Naive thymus-derived CD4-positive, alpha-beta T cell (primary cell): ENCODE results near the gene PSMB3. TPM values are rescaled to one million over a fixed set of nuclear protein-coding genes. Genes with fewer than 3 reads are reported as not detected.
A peak's percentile ranks its signal among the peaks of the same experiment; 100 is the strongest.

Experiments used
- ATAC-seq: fragments of 150-1000 bp; cut with Tn5 transposase; 2 replicates; pipeline ENCODE4 v1.10.0; 2021; ENCODE audit warnings: mild to moderate bottlenecking, moderate library complexity
- CTCF ChIA-PET: fragments of 350-600 bp; sonication (Branson Sonifier 250); formaldehyde crosslinking; loops from one replicate; lab custom pipeline; 2021; ENCODE audit warnings: antibody characterized with exemption; lab: Charles Lee
- POLR2A ChIA-PET: fragments of 350-600 bp; sonication (Branson Sonifier 250); formaldehyde crosslinking; loops from one replicate; lab custom pipeline; 2021; ENCODE audit warnings: antibody characterized with exemption, inconsistent platforms; lab: Charles Lee
- DNase-seq, 9 donors: peaks; one replicate each; pipeline versions ENCODE4 v3.0.0 to v3.0.0-alpha.2; 2020 to 2022; ENCODE audit warnings: mixed read lengths in 1 of 9
- H3K27ac ChIP-seq: one replicate; pipeline ENCODE4 v1.7.0; 2013; ENCODE audit warnings: mild to moderate bottlenecking, low read depth, low read length, moderate library complexity
- H3K27me3 ChIP-seq, 2 donors: one replicate each; pipeline ENCODE4 v1.7.0; 2013; ENCODE audit warnings: low read length in 2 of 2, mild to moderate bottlenecking in 2 of 2, moderate library complexity in 2 of 2; ENCODE audit not compliant: control insufficient read depth in 2 of 2, insufficient read depth in 2 of 2
- H3K36me3 ChIP-seq, 3 experiments: 1 replicate in 2 of 3; 2 replicates in 1 of 3; pipeline ENCODE4 v1.7.0; 2013; ENCODE audit warnings: low read length in 3 of 3, mild to moderate bottlenecking in 3 of 3, moderate library complexity in 1 of 3; ENCODE audit not compliant: insufficient read depth in 3 of 3, control insufficient read depth in 2 of 3
- H3K4me1 ChIP-seq, 2 donors: one replicate each; pipeline ENCODE4 v1.7.0; 2013; ENCODE audit warnings: low read length in 2 of 2, mild to moderate bottlenecking in 2 of 2, moderate library complexity in 1 of 2; ENCODE audit not compliant: control insufficient read depth in 2 of 2, insufficient read depth in 2 of 2
- H3K4me3 ChIP-seq: 2 replicates; pipeline ENCODE4 v1.7.0; 2013; ENCODE audit warnings: mild to moderate bottlenecking, low read length
- H3K9me3 ChIP-seq, 3 experiments: 1 replicate in 2 of 3; 2 replicates in 1 of 3; pipeline ENCODE4 v1.7.0; 2013; ENCODE audit warnings: low read length in 3 of 3; ENCODE audit not compliant: control insufficient read depth in 2 of 3
- H3K27ac Mint-ChIP-seq, 9 donors: one replicate each; pipeline ENCODE4 v1.8.0; 2020 to 2022; ENCODE audit warnings: mixed read lengths in 9 of 9, mild to moderate bottlenecking in 8 of 9, moderate library complexity in 5 of 9, inconsistent platforms in 2 of 9
- H3K27me3 Mint-ChIP-seq, 5 donors: one replicate each; pipeline ENCODE4 v1.8.0; 2021 to 2022; ENCODE audit warnings: mixed read lengths in 5 of 5, mild to moderate bottlenecking in 1 of 5
- H3K36me3 Mint-ChIP-seq, 5 donors: one replicate each; pipeline ENCODE4 v1.8.0; 2020 to 2022; ENCODE audit warnings: mixed read lengths in 5 of 5, mild to moderate bottlenecking in 3 of 5, inconsistent platforms in 1 of 5
- H3K4me1 Mint-ChIP-seq, 7 donors: one replicate each; pipeline ENCODE4 v1.8.0; 2020 to 2022; ENCODE audit warnings: mixed read lengths in 7 of 7, mild to moderate bottlenecking in 3 of 7, inconsistent platforms in 1 of 7
- H3K4me3 Mint-ChIP-seq, 10 donors: one replicate each; pipeline ENCODE4 v1.8.0; 2020 to 2022; ENCODE audit warnings: mild to moderate bottlenecking in 10 of 10, mixed read lengths in 10 of 10, moderate library complexity in 6 of 10, inconsistent platforms in 2 of 10
- H3K9me3 Mint-ChIP-seq, 11 donors: one replicate each; pipeline ENCODE4 v1.8.0; 2020 to 2022; ENCODE audit warnings: mixed read lengths in 11 of 11, mild to moderate bottlenecking in 4 of 11, inconsistent platforms in 1 of 11, moderate library complexity in 1 of 11
- intact Hi-C, 2 donors: fragments of 100-400 bp; cut with micrococcal nuclease; formaldehyde crosslinking; loops; one replicate each; pipeline ENCODE4 v1.15.1; 2023
- polyA plus RNA-seq, 2 donors: library from polyadenylated mRNA; unstranded; fragments of 300-500 nt; fragmentation: Illumina TruSeq; gene quantifications; one replicate each; pipeline ENCODE4 v1.2.3, GENCODE V29; 2021
- total RNA-seq, 6 experiments: library from RNA in 5 of 6; stranded (reverse) in 5 of 6; gene quantifications; 1 replicate in 5 of 6; 2 replicates in 1 of 6; pipeline ENCODE4 v1.2.3 and lab custom pipeline; 2021 to 2026

The PSMB3 gene
- total and polyA plus RNA-seq, 7 experiments from 2014 or later: 60.8 to 410 (median 102) TPM

DNA sequence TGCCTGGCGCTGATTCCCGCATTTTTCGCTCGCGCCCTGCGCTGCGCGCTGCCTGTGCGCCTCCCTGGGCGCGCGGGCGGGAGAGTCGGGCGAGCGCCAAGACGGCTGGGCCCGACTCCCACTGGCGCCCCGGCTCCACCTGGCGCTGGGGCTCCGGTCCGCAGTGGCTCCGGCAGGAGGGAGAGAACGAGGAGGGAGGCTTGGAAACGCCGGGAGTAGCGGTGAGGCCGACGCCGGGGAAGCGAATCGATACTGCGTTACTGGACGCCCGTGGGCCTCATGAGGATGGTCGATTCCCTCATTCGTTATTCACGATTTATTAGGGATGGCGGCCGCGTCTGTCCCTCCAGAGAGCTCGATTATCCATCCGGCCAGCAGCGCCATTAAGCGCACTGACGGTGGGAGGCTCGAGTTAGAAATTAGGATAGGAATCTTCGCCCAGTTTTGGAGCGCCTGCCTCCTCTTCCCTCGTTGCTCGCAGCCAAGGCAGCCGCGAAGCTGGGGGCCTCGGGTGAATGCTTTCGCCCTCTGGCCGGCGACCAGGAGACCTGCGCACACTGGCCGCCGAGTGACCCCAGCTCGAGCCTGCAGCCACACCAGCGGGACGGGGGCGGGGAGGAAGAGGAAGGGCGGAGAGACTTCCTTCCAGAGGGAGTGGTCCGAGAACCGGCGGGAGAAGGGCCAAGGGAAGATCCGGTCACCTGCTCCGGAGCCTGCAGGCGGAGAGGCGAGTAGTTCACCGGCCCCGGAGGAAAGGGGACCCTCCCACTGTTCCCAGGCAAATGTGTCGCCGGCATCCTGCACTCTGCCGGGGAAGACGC, 3.1 kb upstream of the PSMB3 start:
- Mint-ChIP-seq H3K36me3 (peaks cover 3 to 12% (median 7%) of the 10 kb centered on the region in 5 donors), H3K9me3 (peaks cover 0 to 12% (median 0%) of the 10 kb centered on the region in 11 donors), H3K4me3 (peak overlapping the region; percentile 69 to 100 (median 98)), H3K27ac (peak overlapping the region in 1 of 9 donors; percentile 12), H3K27me3 (peaks cover 28 to 47% (median 32%) of the 10 kb centered on the region in 5 donors), H3K4me1 (peaks cover 30 to 60% (median 49%) of the 10 kb centered on the region in 7 donors)
- Histone ChIP-seq H3K9me3 (no peaks in the 10 kb centered on the region), H3K36me3 (peaks cover 0 to 5% (median under 1%) of the 10 kb centered on the region in 3 experiments), H3K27ac (no peak overlapping the region), H3K27me3 (peaks cover 9 to 16% of the 10 kb centered on the region in 2 donors), H3K4me1 (peaks cover 31 to 55% of the 10 kb centered on the region in 2 donors), H3K4me3 (peak overlapping the region; percentile 13)
- CTCF ChIA-PET: interaction anchor here (0.6 kb wide), 2 partner anchors 13 to 75 kb away, joined by 3 read pairs; partner anchors contain the start of gene EPOP
- POLR2A ChIA-PET: no interaction called here
- intact Hi-C loops: loop anchor here in 1 of 2 donors (2.0 to 10.0 kb wide), 2 partner anchors 403 to 485 kb away; no protein-coding TSS in a partner anchor
- DNase-seq: peak in 1 of 9 donors; percentile 44
- no peak for ATAC-seq

DNA sequence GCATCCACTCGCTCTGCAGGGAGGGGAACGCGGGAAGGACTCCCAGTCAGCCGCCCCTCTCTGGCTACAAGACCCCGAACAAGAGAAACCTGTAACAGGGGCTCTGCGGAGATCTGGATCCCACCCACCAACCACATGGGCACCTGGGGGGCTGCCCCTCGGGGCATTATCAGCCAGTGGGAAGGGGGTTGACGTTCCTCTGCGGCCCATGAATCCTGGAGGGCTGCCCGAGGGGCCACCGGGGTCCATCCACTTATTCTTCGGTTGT, 2.6 kb upstream of the PSMB3 start:
- intact Hi-C loops: loop anchor here in 1 of 2 donors (2.0 to 10.0 kb wide), 2 partner anchors 403 to 485 kb away; no protein-coding TSS in a partner anchor
- Mint-ChIP-seq H3K27me3 (peaks cover 25 to 47% (median 32%) of the 10 kb centered on the region in 5 donors), H3K4me3 (peak overlapping the region; percentile 69 to 100 (median 98)), H3K27ac (no peak overlapping the region), H3K36me3 (peaks cover 3 to 13% (median 7%) of the 10 kb centered on the region in 5 donors), H3K4me1 (peaks cover 34 to 63% (median 52%) of the 10 kb centered on the region in 7 donors), H3K9me3 (peaks cover 0 to 12% (median 0%) of the 10 kb centered on the region in 11 donors)
- ATAC-seq: no peak
- ChIA-PET POLR2A (interaction anchor here (1.0 to 1.1 kb wide), 2 partner anchors 45 to 489 kb away, joined by 3 to 4 read pairs; partner anchors contain the start of gene MLLT6), CTCF (interaction anchor here (0.6 kb wide), 1 partner anchor 14 kb away, joined by 3 read pairs; no protein-coding TSS in a partner anchor)
- H3K36me3 ChIP-seq: peaks cover 0 to 10% (median 4%) of the 10 kb centered on the region in 3 experiments
- DNase-seq: no peak
- H3K4me1 ChIP-seq: peaks cover 31 to 55% of the 10 kb centered on the region in 2 donors
- H3K27ac ChIP-seq: no peak overlapping the region
- no peaks in the 10 kb centered on the region for H3K9me3 ChIP-seq
- peaks cover 9 to 16% of the 10 kb centered on the region in 2 donors for H3K27me3 ChIP-seq
- H3K4me3 ChIP-seq: no peak overlapping the region

DNA sequence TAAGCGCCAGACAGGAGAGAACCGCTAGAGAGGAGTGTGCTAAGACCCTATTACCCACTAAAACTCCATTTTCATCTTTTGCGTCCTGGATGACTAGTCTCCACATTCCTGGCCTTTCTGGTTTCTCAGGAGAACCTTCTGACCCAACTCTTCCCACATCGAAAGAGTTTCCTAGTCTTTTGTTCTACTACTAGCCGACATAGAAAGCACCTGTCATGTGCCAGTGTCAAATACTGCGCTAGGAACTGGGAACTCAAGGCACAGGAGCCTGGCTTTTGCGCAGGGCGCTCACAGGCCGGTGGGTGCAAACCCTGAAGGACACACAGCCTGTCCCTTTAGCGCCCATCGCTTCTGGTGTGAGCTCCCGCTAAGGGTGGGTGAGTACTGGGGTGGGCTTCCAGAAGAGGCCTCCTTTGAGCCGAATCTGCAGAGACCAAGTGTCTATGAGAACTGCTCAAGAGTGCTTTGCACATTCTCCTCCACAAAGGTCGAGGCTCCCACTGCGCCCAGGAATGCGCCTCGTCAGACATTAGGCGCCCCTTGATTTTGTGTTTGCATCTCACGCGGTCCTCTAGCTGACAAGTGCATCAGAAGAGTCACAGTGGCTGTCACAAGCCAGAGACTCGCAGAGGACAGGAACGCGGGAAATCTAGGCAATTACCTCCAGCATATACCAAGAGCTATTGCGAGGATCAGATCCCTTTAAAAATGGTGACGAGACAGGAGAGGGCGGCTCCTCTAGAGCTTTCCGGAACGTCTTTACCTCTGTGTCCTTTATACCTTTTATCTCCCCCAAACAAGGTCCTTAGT, 2.0 kb upstream of the PSMB3 start:
- Mint-ChIP-seq H3K4me1 (peaks cover 34 to 63% (median 52%) of the 10 kb centered on the region in 7 donors), H3K9me3 (peaks cover 0 to 12% (median 0%) of the 10 kb centered on the region in 11 donors), H3K27me3 (peaks cover 25 to 43% (median 32%) of the 10 kb centered on the region in 5 donors), H3K27ac (peak overlapping the region in 7 of 9 donors; percentile 8 to 99 (median 97)), H3K36me3 (peaks cover 3 to 13% (median 7%) of the 10 kb centered on the region in 5 donors), H3K4me3 (peak overlapping the region; percentile 89 to 100 (median 98))
- DNase-seq (no peak), ATAC-seq (no peak)
- Histone ChIP-seq H3K27ac (no peak overlapping the region), H3K4me3 (peak overlapping the region; percentile 95), H3K9me3 (no peaks in the 10 kb centered on the region), H3K36me3 (peaks cover 0 to 11% (median 4%) of the 10 kb centered on the region in 3 experiments), H3K27me3 (peaks cover 9 to 16% of the 10 kb centered on the region in 2 donors), H3K4me1 (peaks cover 31 to 55% of the 10 kb centered on the region in 2 donors)
- POLR2A ChIA-PET: interaction anchor here (1.0 to 1.1 kb wide), 2 partner anchors 46 to 488 kb away, joined by 3 to 4 read pairs; partner anchors contain the start of gene MLLT6
- intact Hi-C loops: loop anchor here in 1 of 2 donors (1.0 to 10.0 kb wide), 3 partner anchors 45 to 484 kb away; partner anchors contain the start of gene MLLT6
- CTCF ChIA-PET: interaction anchor here (0.8 kb wide), 1 partner anchor 22 kb away, joined by 4 read pairs; no protein-coding TSS in a partner anchor

DNA sequence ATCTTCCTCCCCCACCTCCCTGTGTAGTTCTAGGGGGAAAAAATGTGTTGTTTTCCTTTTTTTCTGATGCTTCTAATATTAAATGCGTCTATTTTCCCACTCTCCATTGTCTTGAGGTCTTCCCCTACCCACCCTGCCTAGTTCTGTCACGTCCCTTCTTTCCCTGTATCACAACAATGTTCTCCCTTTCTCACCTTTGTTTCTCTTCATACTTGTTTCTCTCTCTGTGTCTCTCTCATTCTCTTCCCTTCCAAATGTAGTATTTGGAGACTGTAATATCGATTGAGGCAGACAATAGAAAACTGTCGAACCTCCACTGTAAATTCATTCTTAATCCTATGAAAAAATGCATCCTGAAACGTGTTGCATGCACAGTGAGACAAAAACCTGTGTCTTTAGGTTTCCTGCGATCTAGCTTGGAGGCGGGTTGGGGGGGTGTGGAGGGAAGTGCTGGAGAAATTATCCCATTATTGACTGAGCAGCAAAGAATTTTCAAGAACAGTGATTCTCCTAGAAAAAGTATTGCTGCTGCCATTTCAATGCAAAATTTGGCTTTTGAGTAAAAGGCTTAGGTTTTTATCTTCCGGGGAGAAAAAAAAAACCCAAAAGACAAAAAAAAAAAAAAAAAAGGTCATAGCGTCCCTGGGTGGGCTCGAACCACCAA, 1.3 kb upstream of the PSMB3 start:
- peaks cover 0 to 18% (median 10%) of the 10 kb centered on the region in 3 experiments for H3K36me3 ChIP-seq
- H3K36me3 Mint-ChIP-seq: peaks cover 4 to 17% (median 11%) of the 10 kb centered on the region in 5 donors
- peaks cover 31 to 55% of the 10 kb centered on the region in 2 donors for H3K4me1 ChIP-seq
- intact Hi-C loops: loop anchor here in 1 of 2 donors (1.0 to 10.0 kb wide), 3 partner anchors 46 to 484 kb away; partner anchors contain the start of gene MLLT6
- ChIA-PET POLR2A (interaction anchor here (0.9 to 2.0 kb wide), 15 partner anchors 13 to 1571 kb away, joined by 3 to 21 read pairs (median 6); partner anchors contain the start of genes CISD3, LASP1, MLLT6 and RPL19), CTCF (interaction anchor here (0.8 to 1.4 kb wide), 3 partner anchors 23 to 164 kb away, joined by 3 to 6 read pairs (median 4); partner anchors contain the start of gene LASP1)
- peaks cover 19 to 39% (median 27%) of the 10 kb centered on the region in 5 donors for H3K27me3 Mint-ChIP-seq
- peak overlapping the region; percentile 91 to 99 (median 97) for H3K27ac Mint-ChIP-seq
- peaks cover 38 to 64% (median 49%) of the 10 kb centered on the region in 7 donors for H3K4me1 Mint-ChIP-seq
- no peaks in the 10 kb centered on the region for H3K9me3 ChIP-seq
- no peak for DNase-seq
- peak overlapping the region; percentile 89 to 100 (median 98) for H3K4me3 Mint-ChIP-seq
- peak overlapping the region; percentile 95 for H3K4me3 ChIP-seq
- no peak for ATAC-seq
- peak overlapping the region; percentile 83 for H3K27ac ChIP-seq
- H3K9me3 Mint-ChIP-seq: peaks cover 0 to 12% (median 0%) of the 10 kb centered on the region in 11 donors
- H3K27me3 ChIP-seq: peaks cover 9 to 14% of the 10 kb centered on the region in 2 donors

DNA sequence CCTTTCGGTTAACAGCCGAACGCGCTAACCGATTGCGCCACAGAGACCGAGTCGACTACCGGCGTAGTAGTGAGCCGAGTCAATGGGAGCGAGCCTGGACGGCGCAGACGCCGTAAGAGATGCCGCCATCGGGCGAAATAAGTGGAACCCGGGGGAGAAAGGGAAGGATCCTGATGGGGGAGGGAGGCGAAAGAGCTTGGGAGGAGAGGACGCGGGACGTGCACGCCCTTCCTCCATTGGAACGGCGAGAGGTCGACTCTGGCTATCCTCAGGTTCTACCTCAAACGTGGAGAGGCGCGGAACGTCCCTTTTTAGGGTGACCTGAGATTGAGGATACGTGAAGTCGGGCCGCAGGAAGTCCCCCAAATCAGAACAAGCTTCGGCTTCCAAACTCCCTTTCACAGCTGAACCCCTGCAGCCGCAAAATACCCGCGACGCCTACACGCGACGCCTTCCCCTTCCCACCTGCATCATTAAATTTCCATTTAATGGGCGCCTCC, 683 bp upstream of the PSMB3 start:
- Histone ChIP-seq H3K9me3 (no peaks in the 10 kb centered on the region), H3K4me3 (peak overlapping the region; percentile 95), H3K27me3 (peaks cover 8 to 9% of the 10 kb centered on the region in 2 donors), H3K36me3 (peaks cover 0 to 23% (median 12%) of the 10 kb centered on the region in 3 experiments), H3K4me1 (peaks cover 31 to 53% of the 10 kb centered on the region in 2 donors), H3K27ac (peak overlapping the region; percentile 83)
- Mint-ChIP-seq H3K4me3 (peak overlapping the region; percentile 89 to 100 (median 98)), H3K27ac (peak overlapping the region; percentile 91 to 99 (median 97)), H3K9me3 (peaks cover 0 to 12% (median 0%) of the 10 kb centered on the region in 11 donors), H3K36me3 (peaks cover 4 to 17% (median 13%) of the 10 kb centered on the region in 5 donors), H3K27me3 (peaks cover 13 to 33% (median 21%) of the 10 kb centered on the region in 5 donors), H3K4me1 (peaks cover 37 to 58% (median 46%) of the 10 kb centered on the region in 7 donors)
- intact Hi-C loops: loop anchor here (1.0 to 10.0 kb wide), 15 partner anchors 18 to 483 kb away; partner anchors contain the start of genes CISD3 (in 2 of the 2), CWC25 (in 2 of the 2), PIP4K2B (in 2 of the 2) and RPL23 (in 2 of the 2)
- CTCF ChIA-PET: interaction anchor here (1.0 to 1.4 kb wide), 3 partner anchors 76 to 164 kb away, joined by 3 to 6 read pairs (median 4); partner anchors contain the start of gene LASP1
- ATAC-seq (peak; percentile 52), DNase-seq (peak; percentile 78 to 93 (median 89))
- POLR2A ChIA-PET: interaction anchor here (0.6 to 2.0 kb wide), 19 partner anchors 9 to 1571 kb away, joined by 3 to 21 read pairs (median 5); partner anchors contain the start of genes CISD3, CWC25, LASP1 and MLLT6
